HepG2 (cell line): Measurements from ENCODE around the gene COMMD9. TPM values are rescaled to one million over a fixed set of nuclear protein-coding genes. Genes with fewer than 3 reads are reported as not detected.

Experiments used
- ATAC-seq: fragments of 200-7000 bp; cut with Tn5 transposase; 3 replicates; pipeline ENCODE4 v1.9.1; 2020; ENCODE audit warnings: mild to moderate bottlenecking, moderate library complexity
- BruUV-seq: library from RNA; stranded (reverse); fragments of 400-500 nt; replicated peaks from 2 replicates; lab custom pipeline; 2021; lab: Mats Ljungman, UMichigan
- CTCF ChIA-PET: fragments of 300-600 bp; formaldehyde crosslinking; extraction: SDS; loops from one replicate; lab custom pipeline; 2021; ENCODE audit warnings: low total read pairs, inconsistent platforms, low intra/inter-chr PET ratio; lab: Yijun Ruan, JAX
- POLR2A ChIA-PET: fragments of 350-600 bp; sonication (Branson Sonifier 250); formaldehyde crosslinking; loops from one replicate; lab custom pipeline; 2020; ENCODE audit warnings: antibody characterized with exemption, inconsistent platforms; lab: Yijun Ruan, JAX
- DNase-seq: peaks from one replicate; pipeline ENCODE4 v3.0.0-alpha.2; 2015; ENCODE audit warnings: low spot score
- FAIRE-seq: peaks from 3 replicates; lab custom pipeline; 2011; peaks lifted over from hg19 to GRCh38; lab: Jason Lieb, UNC
- H2AFZ ChIP-seq: one replicate; pipeline ENCODE4 v1.6.1; 2011; ENCODE audit warnings: low read length, inconsistent platforms
- H3K27ac ChIP-seq: fragments of 300-600 bp; 3 replicates; pipeline ENCODE4 v1.8.0; 2011; ENCODE audit warnings: mixed run types, mild to moderate bottlenecking, mixed read lengths, low read length, inconsistent platforms; ENCODE audit not compliant: insufficient read depth; ENCODE audit errors: extremely low read length
- H3K27me3 ChIP-seq, 2 experiments: fragments of 200-600 bp in 1 of 2; 2 replicates in 1 of 2; 3 replicates in 1 of 2; pipeline versions ENCODE4 v1.6.0 to v1.8.0; 2011; ENCODE audit warnings: low read length in 2 of 2, mild to moderate bottlenecking in 2 of 2, moderate library complexity in 2 of 2, inconsistent platforms in 1 of 2; ENCODE audit not compliant: insufficient read depth in 2 of 2, control insufficient read depth in 1 of 2
- H3K36me3 ChIP-seq, 2 experiments: fragments of 200-600 bp in 1 of 2; replicated peaks in 1 of 2; 2 replicates in 1 of 2; 3 replicates in 1 of 2; pipeline versions ENCODE4 v1.5.1 to v1.8.0; 2011; ENCODE audit warnings: low read length in 2 of 2, inconsistent platforms in 1 of 2; ENCODE audit not compliant: insufficient read depth in 2 of 2, control insufficient read depth in 1 of 2
- H3K4me1 ChIP-seq: 2 replicates; pipeline ENCODE4 v1.5.1; 2012; ENCODE audit warnings: low read length, inconsistent platforms; ENCODE audit not compliant: insufficient read depth
- H3K4me2 ChIP-seq: 2 replicates; pipeline ENCODE4 v1.6.0; 2011; ENCODE audit warnings: low read depth, low read length, inconsistent platforms
- H3K4me3 ChIP-seq, 3 experiments: fragments of 200-600 bp in 1 of 3; sonication (generic), shearing (Covaris generic) in 1 of 3; replicated peaks in 1 of 3; 2 replicates each; pipeline ENCODE4 v1.5.1; 2011 to 2016; ENCODE audit warnings: low read length in 3 of 3, inconsistent platforms in 2 of 3, low read depth in 2 of 3, mild to moderate bottlenecking in 2 of 3, control low read depth in 1 of 3, mixed read lengths in 1 of 3; ENCODE audit not compliant: insufficient read depth in 1 of 3
- H3K79me2 ChIP-seq: one replicate; pipeline ENCODE4 v1.6.1; 2011; ENCODE audit warnings: low read length, inconsistent platforms; ENCODE audit not compliant: insufficient read depth
- H3K9ac ChIP-seq: 2 replicates; pipeline ENCODE4 v1.6.0; 2011; ENCODE audit warnings: mild to moderate bottlenecking, low read depth, low read length, inconsistent platforms; ENCODE audit not compliant: insufficient read depth
- H3K9me3 ChIP-seq: 2 replicates; pipeline ENCODE4 v1.5.1; 2012; ENCODE audit warnings: mild to moderate bottlenecking, low read length
- H4K20me1 ChIP-seq: 2 replicates; pipeline ENCODE4 v1.6.0; 2011; ENCODE audit warnings: inconsistent platforms, mild to moderate bottlenecking, low read length, moderate library complexity; ENCODE audit not compliant: insufficient read depth
- AGO2 ChIP-seq: fragments of 200-400 bp; formaldehyde crosslinking; optimal IDR thresholded peaks from 2 replicates; pipeline ENCODE3; 2017; ENCODE audit warnings: mild to moderate bottlenecking, low read depth, low read length, moderate library complexity
- ASH2L ChIP-seq: fragments of 300-600, 200-600 bp; sonication (generic); IDR thresholded peaks from 2 replicates; pipeline ENCODE4 v1.7.0; 2017; ENCODE audit warnings: low read depth, mild to moderate bottlenecking, moderate library complexity, mixed read lengths, low read length; ENCODE audit not compliant: insufficient read length
- HES4 ChIP-seq: sonication (generic); formaldehyde crosslinking; IDR thresholded peaks from 2 replicates; pipeline ENCODE4 v1.9.0; 2021; ENCODE audit warnings: mild to moderate bottlenecking, missing genetic modification reagents, borderline replicate concordance
- KLF11 ChIP-seq: IDR thresholded peaks from 2 replicates; pipeline ENCODE4 v1.6.1; 2016; ENCODE audit warnings: missing compliant biosample characterization
- SMC3 ChIP-seq: IDR thresholded peaks from 2 replicates; pipeline ENCODE4 v1.6.1; 2011; ENCODE audit warnings: low read length, improper control_type of control experiment
- STAG1 ChIP-seq: sonication (generic); formaldehyde crosslinking; IDR thresholded peaks from 2 replicates; pipeline ENCODE4 v1.4.0; 2020; ENCODE audit warnings: missing genetic modification reagents
- ZNF207 ChIP-seq: fragments of 450-650 bp; IDR thresholded peaks from 2 replicates; pipeline ENCODE4 v1.6.1; 2016; ENCODE audit warnings: antibody characterized with exemption, borderline replicate concordance
- WGBS: methylation state at CpG from one replicate; pipeline ENCODE4 v1.1.6; 2017; ENCODE audit warnings: low lambda C conversion rate; 5-methylcytosine and 5-hydroxymethylcytosine counted together
- in situ Hi-C: cut with HindIII; loops from 2 replicates; pipeline ENCODE4 v1.10.0; 2017; ENCODE audit warnings: low pct_unique_long_range_greater_than_20kb; ENCODE audit not compliant: extremely low pct_ligation_motif_present
- intact Hi-C: fragments of 100-400 bp; cut with micrococcal nuclease; formaldehyde crosslinking; loops from one replicate; pipeline ENCODE4 v1.10.0; 2022; ENCODE audit not compliant: unreplicated experiment
- polyA plus RNA-seq, 8 experiments: library from polyadenylated mRNA; depleted of rRNA in 3 of 8; stranded (reverse) in 7 of 8; unstranded in 1 of 8; fragments of >200 nt; fragmentation: Illumina TruSeq in 4 of 8; extraction: Trizol in 4 of 8; gene quantifications; 2 replicates each; pipeline versions ENCODE4 v1.2.1 to v1.2.3, GENCODE V29; 2011 to 2016; ENCODE audit warnings: low read depth in 4 of 8, missing spikeins in 1 of 8, mixed read lengths in 1 of 8; ENCODE audit not compliant: insufficient read depth in 1 of 8
- total RNA-seq, 5 experiments: library from RNA; depleted of rRNA; stranded (reverse); fragments of >200 nt; fragmentation: Illumina TruSeq; extraction: Trizol; gene quantifications; 2 replicates each; pipeline ENCODE4 v1.2.3, GENCODE V29; 2016; ENCODE audit warnings: low read depth in 1 of 5
- TF ChIP-seq, protein P1 (sequence below): sonication (generic); formaldehyde crosslinking; IDR thresholded peaks from 2 replicates; pipeline ENCODE4 v1.4.0; 2020; ENCODE audit warnings: missing genetic modification reagents
- TF ChIP-seq, protein P2 (sequence below): sonication (generic); formaldehyde crosslinking; IDR thresholded peaks from 2 replicates; pipeline ENCODE4 v1.5.0; 2020; ENCODE audit warnings: mild to moderate bottlenecking, missing genetic modification reagents, moderate library complexity
- TF ChIP-seq, protein P3 (sequence below): sonication (generic); formaldehyde crosslinking; IDR thresholded peaks from 2 replicates; pipeline ENCODE4 v1.5.1; 2020; ENCODE audit warnings: mild to moderate bottlenecking, missing genetic modification reagents
- TF ChIP-seq, protein P4 (sequence below): sonication (generic); formaldehyde crosslinking; IDR thresholded peaks from 2 replicates; pipeline ENCODE4 v1.4.0; 2020; ENCODE audit warnings: mild to moderate bottlenecking, missing genetic modification reagents
- TF ChIP-seq, protein P5 (sequence below): IDR thresholded peaks from 2 replicates; pipeline ENCODE4 v1.6.1; 2016; ENCODE audit warnings: missing genetic modification reagents, missing compliant biosample characterization

Gene COMMD9
- total and polyA plus RNA-seq, 2 of the 13 experiments (the other 11 are each of a cell fraction or from before 2014, with no cell fraction given), result 47.3 to 76.7 TPM

DNA sequence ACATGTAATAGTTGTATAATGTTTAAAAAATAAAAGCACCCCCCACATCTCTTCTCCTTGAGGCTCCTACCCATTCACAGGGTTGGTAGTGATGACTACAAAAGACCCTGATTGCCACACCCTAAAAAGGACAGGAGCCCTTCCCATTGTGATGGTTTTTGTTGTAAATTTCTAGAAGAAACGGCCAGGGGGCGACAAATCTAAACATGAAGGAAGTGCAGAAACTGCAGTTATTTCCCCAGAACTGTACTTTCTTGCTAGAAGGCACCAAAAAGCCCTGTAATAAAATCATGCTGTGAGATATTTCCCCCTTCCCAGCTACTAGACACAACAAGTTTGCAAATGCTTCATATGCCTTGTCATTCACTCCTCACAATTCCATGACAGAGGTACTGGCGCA, 17.7 kb upstream of the COMMD9 start:
- H4K20me1 ChIP-seq, result no peaks in the 10 kb centered on the region
- H3K4me3 ChIP-seq, result no peak overlapping the region
- H3K9ac ChIP-seq, result no peak overlapping the region
- peak; percentile 36; the same call in 2 of the 3 replicates for ATAC-seq
- no peaks in the 10 kb centered on the region for H3K36me3 ChIP-seq
- H3K4me2 ChIP-seq, result no peak overlapping the region
- POLR2A ChIA-PET, result no interaction called here
- no peaks in the 10 kb centered on the region for H3K4me1 ChIP-seq
- TF ChIP-seq STAG1 (CRISPR knock-in tag) (peak; percentile 36), ASH2L (no peak), HES4 (CRISPR knock-in tag) (no peak), KLF11 (CRISPR knock-in tag) (no peak), ZNF207 (no peak), AGO2 (no peak), SMC3 (peak; percentile 63)
- TF ChIP-seq, protein P1, sequence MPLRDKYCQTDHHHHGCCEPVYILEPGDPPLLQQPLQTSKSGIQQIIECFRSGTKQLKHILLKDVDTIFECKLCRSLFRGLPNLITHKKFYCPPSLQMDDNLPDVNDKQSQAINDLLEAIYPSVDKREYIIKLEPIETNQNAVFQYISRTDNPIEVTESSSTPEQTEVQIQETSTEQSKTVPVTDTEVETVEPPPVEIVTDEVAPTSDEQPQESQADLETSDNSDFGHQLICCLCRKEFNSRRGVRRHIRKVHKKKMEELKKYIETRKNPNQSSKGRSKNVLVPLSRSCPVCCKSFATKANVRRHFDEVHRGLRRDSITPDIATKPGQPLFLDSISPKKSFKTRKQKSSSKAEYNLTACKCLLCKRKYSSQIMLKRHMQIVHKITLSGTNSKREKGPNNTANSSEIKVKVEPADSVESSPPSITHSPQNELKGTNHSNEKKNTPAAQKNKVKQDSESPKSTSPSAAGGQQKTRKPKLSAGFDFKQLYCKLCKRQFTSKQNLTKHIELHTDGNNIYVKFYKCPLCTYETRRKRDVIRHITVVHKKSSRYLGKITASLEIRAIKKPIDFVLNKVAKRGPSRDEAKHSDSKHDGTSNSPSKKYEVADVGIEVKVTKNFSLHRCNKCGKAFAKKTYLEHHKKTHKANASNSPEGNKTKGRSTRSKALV (CRISPR knock-in tag), result no peak
- TF ChIP-seq, protein P2, sequence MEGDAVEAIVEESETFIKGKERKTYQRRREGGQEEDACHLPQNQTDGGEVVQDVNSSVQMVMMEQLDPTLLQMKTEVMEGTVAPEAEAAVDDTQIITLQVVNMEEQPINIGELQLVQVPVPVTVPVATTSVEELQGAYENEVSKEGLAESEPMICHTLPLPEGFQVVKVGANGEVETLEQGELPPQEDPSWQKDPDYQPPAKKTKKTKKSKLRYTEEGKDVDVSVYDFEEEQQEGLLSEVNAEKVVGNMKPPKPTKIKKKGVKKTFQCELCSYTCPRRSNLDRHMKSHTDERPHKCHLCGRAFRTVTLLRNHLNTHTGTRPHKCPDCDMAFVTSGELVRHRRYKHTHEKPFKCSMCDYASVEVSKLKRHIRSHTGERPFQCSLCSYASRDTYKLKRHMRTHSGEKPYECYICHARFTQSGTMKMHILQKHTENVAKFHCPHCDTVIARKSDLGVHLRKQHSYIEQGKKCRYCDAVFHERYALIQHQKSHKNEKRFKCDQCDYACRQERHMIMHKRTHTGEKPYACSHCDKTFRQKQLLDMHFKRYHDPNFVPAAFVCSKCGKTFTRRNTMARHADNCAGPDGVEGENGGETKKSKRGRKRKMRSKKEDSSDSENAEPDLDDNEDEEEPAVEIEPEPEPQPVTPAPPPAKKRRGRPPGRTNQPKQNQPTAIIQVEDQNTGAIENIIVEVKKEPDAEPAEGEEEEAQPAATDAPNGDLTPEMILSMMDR, result peak; percentile 45; the same call in 1 of the 2 replicates
- TF ChIP-seq, protein P3, sequence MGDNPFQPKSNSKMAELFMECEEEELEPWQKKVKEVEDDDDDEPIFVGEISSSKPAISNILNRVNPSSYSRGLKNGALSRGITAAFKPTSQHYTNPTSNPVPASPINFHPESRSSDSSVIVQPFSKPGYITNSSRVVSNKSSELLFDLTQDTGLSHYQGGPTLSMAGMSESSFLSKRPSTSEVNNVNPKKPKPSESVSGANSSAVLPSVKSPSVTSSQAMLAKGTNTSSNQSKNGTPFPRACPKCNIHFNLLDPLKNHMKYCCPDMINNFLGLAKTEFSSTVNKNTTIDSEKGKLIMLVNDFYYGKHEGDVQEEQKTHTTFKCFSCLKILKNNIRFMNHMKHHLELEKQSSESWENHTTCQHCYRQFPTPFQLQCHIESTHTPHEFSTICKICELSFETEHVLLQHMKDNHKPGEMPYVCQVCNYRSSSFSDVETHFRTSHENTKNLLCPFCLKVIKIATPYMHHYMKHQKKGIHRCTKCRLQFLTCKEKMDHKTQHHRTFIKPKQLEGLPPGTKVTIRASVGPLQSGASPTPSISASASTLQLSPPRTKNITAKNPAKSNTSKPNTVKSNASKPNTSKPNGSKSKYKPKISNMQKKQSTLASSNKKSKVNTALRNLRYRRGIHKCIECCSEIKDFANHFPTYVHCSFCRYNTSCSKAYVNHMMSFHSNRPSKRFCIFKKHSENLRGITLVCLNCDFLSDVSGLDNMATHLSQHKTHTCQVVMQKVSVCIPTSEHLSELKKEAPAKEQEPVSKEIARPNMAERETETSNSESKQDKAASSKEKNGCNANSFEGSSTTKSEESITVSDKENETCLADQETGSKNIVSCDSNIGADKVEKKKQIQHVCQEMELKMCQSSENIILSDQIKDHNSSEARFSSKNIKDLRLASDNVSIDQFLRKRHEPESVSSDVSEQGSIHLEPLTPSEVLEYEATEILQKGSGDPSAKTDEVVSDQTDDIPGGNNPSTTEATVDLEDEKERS (CRISPR knock-in tag), result no peak
- TF ChIP-seq, protein P4, sequence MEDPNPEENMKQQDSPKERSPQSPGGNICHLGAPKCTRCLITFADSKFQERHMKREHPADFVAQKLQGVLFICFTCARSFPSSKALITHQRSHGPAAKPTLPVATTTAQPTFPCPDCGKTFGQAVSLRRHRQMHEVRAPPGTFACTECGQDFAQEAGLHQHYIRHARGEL (CRISPR knock-in tag), result peak; percentile 98; the same call in 1 of the 2 replicates
- TF ChIP-seq, protein P5, sequence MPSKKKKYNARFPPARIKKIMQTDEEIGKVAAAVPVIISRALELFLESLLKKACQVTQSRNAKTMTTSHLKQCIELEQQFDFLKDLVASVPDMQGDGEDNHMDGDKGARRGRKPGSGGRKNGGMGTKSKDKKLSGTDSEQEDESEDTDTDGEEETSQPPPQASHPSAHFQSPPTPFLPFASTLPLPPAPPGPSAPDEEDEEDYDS (CRISPR knock-in tag), result no peak
- TF ChIP-seq, all 625 proteins: peak for 4
- no peak overlapping the region for H2AFZ ChIP-seq
- WGBS, result 31% methylated on average over 3 of the region's 3 CpGs
- no peak overlapping the region for H3K27ac ChIP-seq
- no peaks in the 10 kb centered on the region for H3K27me3 ChIP-seq
- CTCF ChIA-PET, result interaction anchor here (1.6 to 1.9 kb wide), 2 partner anchors 172 to 186 kb away, joined by 13 to 18 read pairs; no protein-coding TSS in a partner anchor
- DNase-seq (peak; percentile 36), FAIRE-seq (no peak)
- BruUV-seq, result no TSS peak
- in situ Hi-C loops (loop anchor here (10.0 kb wide), 1 partner anchor 168 kb away; no protein-coding TSS in a partner anchor), intact Hi-C loops (loop anchor here (1.0 kb wide), 2 partner anchors 171 to 185 kb away; no protein-coding TSS in a partner anchor)
- H3K9me3 ChIP-seq, result no peaks in the 10 kb centered on the region
- H3K79me2 ChIP-seq, result no peaks in the 10 kb centered on the region
